Activated CD8-positive, alpha-beta T cell treated with anti-CD3 and anti-CD28 coated beads for 36 hours (primary cell): ENCODE measurements around the gene SPTBN1. TPM values are rescaled to one million over a fixed set of nuclear protein-coding genes. Genes with fewer than 3 reads are reported as not detected.

Experiments used
- ATAC-seq: fragments of 200-7000 bp; cut with Tn5 transposase; one replicate; pipeline ENCODE4 v1.10.0; 2021; ENCODE audit warnings: mild to moderate bottlenecking, moderate library complexity
- CTCF ChIA-PET: fragments of 350-600 bp; sonication (Branson Sonifier 250); formaldehyde crosslinking; loops from one replicate; lab custom pipeline; 2021; ENCODE audit warnings: antibody characterized with exemption; lab: Charles Lee
- POLR2A ChIA-PET: fragments of 350-600 bp; sonication (Branson Sonifier 250); formaldehyde crosslinking; loops from one replicate; lab custom pipeline; 2021; ENCODE audit warnings: antibody characterized with exemption; lab: Charles Lee
- DNase-seq: peaks from one replicate; pipeline ENCODE4 v3.0.0-alpha.2; 2020
- H3K27ac Mint-ChIP-seq: one replicate; pipeline ENCODE4 v1.8.0; 2021; ENCODE audit warnings: mild to moderate bottlenecking, mixed read lengths
- H3K27me3 Mint-ChIP-seq: one replicate; pipeline ENCODE4 v1.8.0; 2021; ENCODE audit warnings: mixed read lengths
- H3K36me3 Mint-ChIP-seq: one replicate; pipeline ENCODE4 v1.8.0; 2021; ENCODE audit warnings: low read depth, mixed read lengths
- H3K4me1 Mint-ChIP-seq: one replicate; pipeline ENCODE4 v1.8.0; 2021; ENCODE audit warnings: low read depth, mixed read lengths
- H3K4me3 Mint-ChIP-seq: one replicate; pipeline ENCODE4 v1.8.0; 2021; ENCODE audit warnings: mild to moderate bottlenecking, moderate library complexity, mixed read lengths
- H3K9me3 Mint-ChIP-seq: one replicate; pipeline ENCODE4 v1.8.0; 2021; ENCODE audit warnings: mixed read lengths
- intact Hi-C: fragments of 100-400 bp; cut with micrococcal nuclease; formaldehyde crosslinking; loops from one replicate; pipeline ENCODE4 v1.10.0; 2022
- total RNA-seq, 2 experiments: library from RNA; stranded (reverse); gene quantifications; one replicate each; pipeline ENCODE4 v1.2.3, GENCODE V29; 2021
- TF ChIP-seq, protein P1 (sequence below): fragments of 200-600 bp; IDR thresholded peaks from one replicate; pipeline ENCODE4 v1.8.0; 2022; ENCODE audit warnings: antibody characterized with exemption, mild to moderate bottlenecking

The SPTBN1 gene
- total RNA-seq, 2 experiments from 2014 or later: 91.8 to 91.9 TPM

DNA sequence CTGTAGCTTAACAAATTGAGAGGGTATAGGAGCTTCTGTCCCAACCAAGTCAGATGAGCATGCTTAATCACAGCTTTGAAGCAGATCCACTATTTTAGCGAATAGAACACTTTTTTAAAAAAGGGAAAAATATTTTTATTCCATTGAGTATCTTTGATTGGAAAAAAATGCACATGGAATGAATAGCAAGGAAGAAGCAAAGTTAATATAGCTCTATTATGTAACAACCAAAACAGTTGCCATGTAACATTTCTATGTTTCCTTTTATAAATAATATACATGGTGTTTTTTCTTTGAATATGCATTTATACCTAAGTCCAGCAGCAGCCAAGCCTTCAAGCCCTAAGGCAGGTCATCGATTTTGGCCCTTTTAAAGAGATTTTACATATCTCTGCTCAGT is 21.4 kb upstream of the SPTBN1 start:
- ChIA-PET POLR2A (no interaction called here), CTCF (no interaction called here)
- DNase-seq (no peak), ATAC-seq (no peak)
- Mint-ChIP-seq H3K27ac (no peak overlapping the region), H3K36me3 (no peaks in the 10 kb centered on the region), H3K27me3 (no peaks in the 10 kb centered on the region), H3K9me3 (no peaks in the 10 kb centered on the region), H3K4me3 (no peak overlapping the region), H3K4me1 (peaks cover 4% of the 10 kb centered on the region)
- TF ChIP-seq, protein P1, sequence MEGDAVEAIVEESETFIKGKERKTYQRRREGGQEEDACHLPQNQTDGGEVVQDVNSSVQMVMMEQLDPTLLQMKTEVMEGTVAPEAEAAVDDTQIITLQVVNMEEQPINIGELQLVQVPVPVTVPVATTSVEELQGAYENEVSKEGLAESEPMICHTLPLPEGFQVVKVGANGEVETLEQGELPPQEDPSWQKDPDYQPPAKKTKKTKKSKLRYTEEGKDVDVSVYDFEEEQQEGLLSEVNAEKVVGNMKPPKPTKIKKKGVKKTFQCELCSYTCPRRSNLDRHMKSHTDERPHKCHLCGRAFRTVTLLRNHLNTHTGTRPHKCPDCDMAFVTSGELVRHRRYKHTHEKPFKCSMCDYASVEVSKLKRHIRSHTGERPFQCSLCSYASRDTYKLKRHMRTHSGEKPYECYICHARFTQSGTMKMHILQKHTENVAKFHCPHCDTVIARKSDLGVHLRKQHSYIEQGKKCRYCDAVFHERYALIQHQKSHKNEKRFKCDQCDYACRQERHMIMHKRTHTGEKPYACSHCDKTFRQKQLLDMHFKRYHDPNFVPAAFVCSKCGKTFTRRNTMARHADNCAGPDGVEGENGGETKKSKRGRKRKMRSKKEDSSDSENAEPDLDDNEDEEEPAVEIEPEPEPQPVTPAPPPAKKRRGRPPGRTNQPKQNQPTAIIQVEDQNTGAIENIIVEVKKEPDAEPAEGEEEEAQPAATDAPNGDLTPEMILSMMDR: no peak
- intact Hi-C loops: no loop called here

DNA sequence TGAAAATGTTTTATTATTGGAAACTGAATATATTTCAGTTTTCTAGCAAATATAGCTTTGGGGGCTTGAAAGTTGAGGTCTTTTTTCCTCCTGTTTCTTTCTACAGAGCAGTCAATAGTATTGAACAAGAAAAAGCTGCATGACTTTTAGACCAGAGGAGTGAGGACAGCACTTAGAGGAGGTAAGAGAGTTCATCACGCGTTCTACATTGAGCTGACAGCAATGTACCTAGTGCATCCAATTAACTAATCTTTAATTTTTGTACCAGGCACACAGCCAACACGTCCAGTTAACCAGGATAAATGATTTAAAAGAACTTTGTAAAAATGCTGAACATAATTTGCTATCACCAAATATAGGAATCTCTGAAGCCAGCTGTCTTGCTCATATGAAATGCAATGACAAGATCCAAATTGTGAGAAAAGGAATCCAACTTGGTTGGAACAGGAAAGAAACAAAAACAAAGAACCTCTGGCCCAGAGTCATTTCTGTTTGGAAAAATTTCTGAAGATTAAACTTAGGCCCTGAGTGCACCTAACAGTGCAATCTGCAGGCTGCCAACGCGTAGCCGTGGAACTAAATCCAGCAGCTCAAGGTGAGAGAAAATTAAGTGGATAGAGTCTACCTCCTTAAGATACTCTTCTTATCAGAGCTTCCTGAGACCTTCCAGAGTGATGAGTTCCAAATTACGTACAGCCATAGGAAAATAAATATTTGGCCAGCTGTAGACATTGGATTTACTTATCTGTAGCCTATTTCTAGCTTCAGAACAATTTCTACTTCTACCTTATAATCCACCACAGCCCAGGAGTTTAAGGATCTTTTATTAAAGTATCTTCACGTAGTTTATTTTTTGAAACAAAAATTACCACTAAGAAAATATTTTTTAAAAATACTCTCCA is 20.6 kb upstream of the SPTBN1 start:
- Mint-ChIP-seq H3K4me1 (no peaks in the 10 kb centered on the region), H3K36me3 (no peaks in the 10 kb centered on the region), H3K9me3 (no peaks in the 10 kb centered on the region), H3K27me3 (no peaks in the 10 kb centered on the region), H3K27ac (no peak overlapping the region), H3K4me3 (no peak overlapping the region)
- POLR2A ChIA-PET: no interaction called here
- DNase-seq: no peak
- no peak for ATAC-seq
- TF ChIP-seq, protein P1: no peak
- CTCF ChIA-PET: no interaction called here
- intact Hi-C loops: no loop called here

DNA sequence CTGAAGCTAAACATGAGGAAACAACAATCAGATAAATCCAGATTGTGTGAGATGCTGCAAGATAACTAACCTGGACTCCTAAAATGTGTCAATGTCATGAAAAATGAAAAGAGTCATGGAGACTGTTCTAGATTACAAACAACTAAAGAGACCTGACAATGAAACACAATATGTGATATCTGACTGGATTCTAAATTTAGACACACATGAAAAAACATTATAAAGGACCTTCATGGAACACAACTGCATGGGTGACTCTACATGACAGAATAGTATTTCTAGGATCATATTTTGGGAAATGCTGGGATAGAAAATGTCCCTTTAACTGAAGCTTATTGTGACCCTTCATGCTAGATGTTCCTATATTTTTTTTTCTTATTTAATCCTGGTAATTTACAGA is 18.5 kb upstream of the SPTBN1 start:
- ATAC-seq (no peak), DNase-seq (no peak)
- Mint-ChIP-seq H3K36me3 (no peaks in the 10 kb centered on the region), H3K9me3 (no peaks in the 10 kb centered on the region), H3K4me3 (no peak overlapping the region), H3K27ac (no peak overlapping the region), H3K27me3 (peaks cover under 1% of the 10 kb centered on the region), H3K4me1 (no peaks in the 10 kb centered on the region)
- TF ChIP-seq, protein P1: no peak
- intact Hi-C loops: no loop called here
- ChIA-PET CTCF (no interaction called here), POLR2A (no interaction called here)

GRCh38 chr2:54438271-54438670 is 17.9 kb upstream of the SPTBN1 start:
- no peaks in the 10 kb centered on the region for H3K4me1 Mint-ChIP-seq
- DNase-seq (no peak), ATAC-seq (no peak)
- intact Hi-C loops: no loop called here
- H3K27ac Mint-ChIP-seq: no peak overlapping the region
- POLR2A ChIA-PET: no interaction called here
- H3K9me3 Mint-ChIP-seq: no peaks in the 10 kb centered on the region
- TF ChIP-seq, protein P1: no peak
- no peak overlapping the region for H3K4me3 Mint-ChIP-seq
- no peaks in the 10 kb centered on the region for H3K36me3 Mint-ChIP-seq
- H3K27me3 Mint-ChIP-seq: peaks cover 1% of the 10 kb centered on the region
- CTCF ChIA-PET: no interaction called here

DNA sequence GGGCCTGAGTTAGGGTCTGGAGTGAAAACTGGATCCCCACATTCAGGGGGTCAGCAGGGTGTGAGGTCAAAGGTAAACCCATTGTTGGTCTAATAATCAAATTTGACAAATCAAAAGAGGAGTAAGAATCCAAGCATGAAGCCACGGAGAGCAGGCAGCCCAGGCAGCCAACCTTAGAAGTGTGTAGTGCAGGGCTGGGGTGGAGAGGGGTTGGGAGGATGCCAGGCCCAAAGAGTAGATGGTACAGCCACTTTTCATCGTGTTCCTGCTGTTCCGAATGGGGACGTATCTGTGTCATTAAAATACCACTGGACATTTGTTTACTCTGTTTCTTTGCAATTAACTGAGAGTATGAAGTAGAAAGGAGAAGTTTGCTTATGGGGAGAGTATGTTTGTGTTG is 16.5 kb upstream of the SPTBN1 start:
- CTCF ChIA-PET: no interaction called here
- POLR2A ChIA-PET: interaction anchor here (0.7 kb wide), 1 partner anchor 10 kb away, joined by 3 read pairs; no protein-coding TSS in a partner anchor
- DNase-seq (no peak), ATAC-seq (no peak)
- Mint-ChIP-seq H3K27ac (no peak overlapping the region), H3K36me3 (no peaks in the 10 kb centered on the region), H3K27me3 (peaks cover 1% of the 10 kb centered on the region), H3K9me3 (no peaks in the 10 kb centered on the region), H3K4me3 (no peak overlapping the region), H3K4me1 (no peaks in the 10 kb centered on the region)
- intact Hi-C loops: no loop called here
- TF ChIP-seq, protein P1: no peak
